ENCODE results near the gene LY6G6D. TPM values are rescaled to one million over a fixed set of nuclear protein-coding genes. Genes with fewer than 3 reads are reported as not detected.

Gene LY6G6D
- total and polyA plus RNA-seq, 2 of the 13 experiments (the other 11 are each of a cell fraction or from before 2014, with no cell fraction given), result not detected

DNA sequence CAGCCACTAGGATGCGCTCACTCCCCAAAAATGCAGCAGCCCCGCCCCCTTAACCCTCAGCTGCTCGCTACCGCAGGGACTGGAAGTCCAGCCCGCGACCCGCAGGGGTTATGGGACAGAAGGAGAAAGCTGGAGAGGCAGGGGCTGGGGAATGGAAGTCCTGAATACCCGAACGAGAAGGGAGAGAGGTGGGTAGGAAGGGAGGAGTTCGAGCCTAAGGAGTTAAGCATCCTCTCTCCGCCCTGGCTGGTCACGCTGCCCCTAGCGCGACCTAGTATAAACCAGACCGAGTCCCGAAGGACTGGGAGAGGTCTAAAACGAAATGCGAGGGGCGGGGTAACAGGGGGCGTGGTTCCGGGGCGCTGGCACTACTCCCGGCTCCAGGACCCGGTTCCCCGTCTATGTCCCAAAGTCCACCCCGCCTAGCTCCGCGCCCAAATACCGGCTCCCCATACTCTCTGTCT, 14.4 kb downstream of the LY6G6D start (continued):
- TF ChIP-seq, protein P1, sequence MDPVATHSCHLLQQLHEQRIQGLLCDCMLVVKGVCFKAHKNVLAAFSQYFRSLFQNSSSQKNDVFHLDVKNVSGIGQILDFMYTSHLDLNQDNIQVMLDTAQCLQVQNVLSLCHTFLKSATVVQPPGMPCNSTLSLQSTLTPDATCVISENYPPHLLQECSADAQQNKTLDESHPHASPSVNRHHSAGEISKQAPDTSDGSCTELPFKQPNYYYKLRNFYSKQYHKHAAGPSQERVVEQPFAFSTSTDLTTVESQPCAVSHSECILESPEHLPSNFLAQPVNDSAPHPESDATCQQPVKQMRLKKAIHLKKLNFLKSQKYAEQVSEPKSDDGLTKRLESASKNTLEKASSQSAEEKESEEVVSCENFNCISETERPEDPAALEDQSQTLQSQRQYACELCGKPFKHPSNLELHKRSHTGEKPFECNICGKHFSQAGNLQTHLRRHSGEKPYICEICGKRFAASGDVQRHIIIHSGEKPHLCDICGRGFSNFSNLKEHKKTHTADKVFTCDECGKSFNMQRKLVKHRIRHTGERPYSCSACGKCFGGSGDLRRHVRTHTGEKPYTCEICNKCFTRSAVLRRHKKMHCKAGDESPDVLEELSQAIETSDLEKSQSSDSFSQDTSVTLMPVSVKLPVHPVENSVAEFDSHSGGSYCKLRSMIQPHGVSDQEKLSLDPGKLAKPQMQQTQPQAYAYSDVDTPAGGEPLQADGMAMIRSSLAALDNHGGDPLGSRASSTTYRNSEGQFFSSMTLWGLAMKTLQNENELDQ (CRISPR knock-in tag; IDR thresholded peaks at IDR 0.05; ENCODE audit: borderline replicate concordance), result no peak
- TF ChIP-seq RCOR2 (CRISPR knock-in tag; IDR thresholded peaks at IDR 0.05), result 0 out of 2 replicates have a peak, but pooled peaks have one; percentile 42
- no peak for TF ChIP-seq ZBTB8A (CRISPR knock-in tag; IDR thresholded peaks at IDR 0.05; ENCODE audit: borderline replicate concordance, low read depth)
- TF ChIP-seq GABPB1 (CRISPR knock-in tag; IDR thresholded peaks at IDR 0.05), result no peak
- no peak for TF ChIP-seq ZC3H13 (CRISPR knock-in tag; IDR thresholded peaks at IDR 0.05)
- TF ChIP-seq MEIS2 (CRISPR knock-in tag; IDR thresholded peaks at IDR 0.05), result peak; percentile 35
- no peak for TF ChIP-seq ZFP82 (CRISPR knock-in tag; IDR thresholded peaks at IDR 0.05; ENCODE audit: borderline replicate concordance)
- TF ChIP-seq ZNF761 (CRISPR knock-in tag; conservative IDR thresholded peaks at IDR 0.05), result peak; percentile 70; the same call in 1 of the 2 replicates
- TF ChIP-seq, protein P2, sequence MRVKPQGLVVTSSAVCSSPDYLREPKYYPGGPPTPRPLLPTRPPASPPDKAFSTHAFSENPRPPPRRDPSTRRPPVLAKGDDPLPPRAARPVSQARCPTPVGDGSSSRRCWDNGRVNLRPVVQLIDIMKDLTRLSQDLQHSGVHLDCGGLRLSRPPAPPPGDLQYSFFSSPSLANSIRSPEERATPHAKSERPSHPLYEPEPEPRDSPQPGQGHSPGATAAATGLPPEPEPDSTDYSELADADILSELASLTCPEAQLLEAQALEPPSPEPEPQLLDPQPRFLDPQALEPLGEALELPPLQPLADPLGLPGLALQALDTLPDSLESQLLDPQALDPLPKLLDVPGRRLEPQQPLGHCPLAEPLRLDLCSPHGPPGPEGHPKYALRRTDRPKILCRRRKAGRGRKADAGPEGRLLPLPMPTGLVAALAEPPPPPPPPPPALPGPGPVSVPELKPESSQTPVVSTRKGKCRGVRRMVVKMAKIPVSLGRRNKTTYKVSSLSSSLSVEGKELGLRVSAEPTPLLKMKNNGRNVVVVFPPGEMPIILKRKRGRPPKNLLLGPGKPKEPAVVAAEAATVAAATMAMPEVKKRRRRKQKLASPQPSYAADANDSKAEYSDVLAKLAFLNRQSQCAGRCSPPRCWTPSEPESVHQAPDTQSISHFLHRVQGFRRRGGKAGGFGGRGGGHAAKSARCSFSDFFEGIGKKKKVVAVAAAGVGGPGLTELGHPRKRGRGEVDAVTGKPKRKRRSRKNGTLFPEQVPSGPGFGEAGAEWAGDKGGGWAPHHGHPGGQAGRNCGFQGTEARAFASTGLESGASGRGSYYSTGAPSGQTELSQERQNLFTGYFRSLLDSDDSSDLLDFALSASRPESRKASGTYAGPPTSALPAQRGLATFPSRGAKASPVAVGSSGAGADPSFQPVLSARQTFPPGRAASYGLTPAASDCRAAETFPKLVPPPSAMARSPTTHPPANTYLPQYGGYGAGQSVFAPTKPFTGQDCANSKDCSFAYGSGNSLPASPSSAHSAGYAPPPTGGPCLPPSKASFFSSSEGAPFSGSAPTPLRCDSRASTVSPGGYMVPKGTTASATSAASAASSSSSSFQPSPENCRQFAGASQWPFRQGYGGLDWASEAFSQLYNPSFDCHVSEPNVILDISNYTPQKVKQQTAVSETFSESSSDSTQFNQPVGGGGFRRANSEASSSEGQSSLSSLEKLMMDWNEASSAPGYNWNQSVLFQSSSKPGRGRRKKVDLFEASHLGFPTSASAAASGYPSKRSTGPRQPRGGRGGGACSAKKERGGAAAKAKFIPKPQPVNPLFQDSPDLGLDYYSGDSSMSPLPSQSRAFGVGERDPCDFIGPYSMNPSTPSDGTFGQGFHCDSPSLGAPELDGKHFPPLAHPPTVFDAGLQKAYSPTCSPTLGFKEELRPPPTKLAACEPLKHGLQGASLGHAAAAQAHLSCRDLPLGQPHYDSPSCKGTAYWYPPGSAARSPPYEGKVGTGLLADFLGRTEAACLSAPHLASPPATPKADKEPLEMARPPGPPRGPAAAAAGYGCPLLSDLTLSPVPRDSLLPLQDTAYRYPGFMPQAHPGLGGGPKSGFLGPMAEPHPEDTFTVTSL (CRISPR knock-in tag; IDR thresholded peaks at IDR 0.05; ENCODE audit: borderline replicate concordance), result no peak
- no peak for TF ChIP-seq ZFX (CRISPR knock-in tag; IDR thresholded peaks at IDR 0.05; ENCODE audit: low read depth)
- 0 out of 2 replicates have a peak, but pooled peaks have one; percentile 66 for TF ChIP-seq ZNF75D (CRISPR knock-in tag; IDR thresholded peaks at IDR 0.05; ENCODE audit: borderline replicate concordance)
- TF ChIP-seq ZZZ3 (CRISPR knock-in tag; IDR thresholded peaks at IDR 0.05; ENCODE audit: borderline replicate concordance), result no peak; the same call in 1 of the 2 replicates
- TF ChIP-seq SMC3 (IDR thresholded peaks at IDR 0.05; ENCODE audit: low read length), result peak; percentile 84
- no peak for TF ChIP-seq ZFP36L1 (CRISPR knock-in tag; IDR thresholded peaks at IDR 0.05)
- TF ChIP-seq, protein P3, sequence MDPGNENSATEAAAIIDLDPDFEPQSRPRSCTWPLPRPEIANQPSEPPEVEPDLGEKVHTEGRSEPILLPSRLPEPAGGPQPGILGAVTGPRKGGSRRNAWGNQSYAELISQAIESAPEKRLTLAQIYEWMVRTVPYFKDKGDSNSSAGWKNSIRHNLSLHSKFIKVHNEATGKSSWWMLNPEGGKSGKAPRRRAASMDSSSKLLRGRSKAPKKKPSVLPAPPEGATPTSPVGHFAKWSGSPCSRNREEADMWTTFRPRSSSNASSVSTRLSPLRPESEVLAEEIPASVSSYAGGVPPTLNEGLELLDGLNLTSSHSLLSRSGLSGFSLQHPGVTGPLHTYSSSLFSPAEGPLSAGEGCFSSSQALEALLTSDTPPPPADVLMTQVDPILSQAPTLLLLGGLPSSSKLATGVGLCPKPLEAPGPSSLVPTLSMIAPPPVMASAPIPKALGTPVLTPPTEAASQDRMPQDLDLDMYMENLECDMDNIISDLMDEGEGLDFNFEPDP (CRISPR knock-in tag; conservative IDR thresholded peaks at IDR 0.05), result no peak
- TF ChIP-seq, protein P4, sequence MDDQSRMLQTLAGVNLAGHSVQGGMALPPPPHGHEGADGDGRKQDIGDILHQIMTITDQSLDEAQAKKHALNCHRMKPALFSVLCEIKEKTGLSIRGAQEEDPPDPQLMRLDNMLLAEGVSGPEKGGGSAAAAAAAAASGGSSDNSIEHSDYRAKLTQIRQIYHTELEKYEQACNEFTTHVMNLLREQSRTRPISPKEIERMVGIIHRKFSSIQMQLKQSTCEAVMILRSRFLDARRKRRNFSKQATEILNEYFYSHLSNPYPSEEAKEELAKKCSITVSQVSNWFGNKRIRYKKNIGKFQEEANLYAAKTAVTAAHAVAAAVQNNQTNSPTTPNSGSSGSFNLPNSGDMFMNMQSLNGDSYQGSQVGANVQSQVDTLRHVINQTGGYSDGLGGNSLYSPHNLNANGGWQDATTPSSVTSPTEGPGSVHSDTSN (CRISPR knock-in tag; IDR thresholded peaks at IDR 0.05; ENCODE audit: borderline replicate concordance), result 0 out of 2 replicates have a peak, but pooled peaks have one; percentile 26
- TF ChIP-seq HIVEP1 (CRISPR knock-in tag; IDR thresholded peaks at IDR 0.05), result no peak
- TF ChIP-seq, protein P5, sequence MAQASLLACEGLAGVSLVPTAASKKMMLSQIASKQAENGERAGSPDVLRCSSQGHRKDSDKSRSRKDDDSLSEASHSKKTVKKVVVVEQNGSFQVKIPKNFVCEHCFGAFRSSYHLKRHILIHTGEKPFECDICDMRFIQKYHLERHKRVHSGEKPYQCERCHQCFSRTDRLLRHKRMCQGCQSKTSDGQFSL (CRISPR knock-in tag; IDR thresholded peaks at IDR 0.05), result peak; percentile 76; the same call in 1 of the 2 replicates
- no peak for TF ChIP-seq MAF1 (CRISPR knock-in tag; IDR thresholded peaks at IDR 0.05; ENCODE audit: borderline replicate concordance)

Data from HepG2 (cell line).